Measurements from ENCODE around the gene MCEE.

MCEE gene

GRCh38 chr2:71130905-71131244 is 846 bp upstream of the MCEE start:
- peaks cover 23% of the 10 kb centered on the region for H3K36me3 Mint-ChIP-seq (ENCODE audit: low read depth)
- no peak for DNase-seq
- H3K9me3 Mint-ChIP-seq: no peaks in the 10 kb centered on the region

DNA sequence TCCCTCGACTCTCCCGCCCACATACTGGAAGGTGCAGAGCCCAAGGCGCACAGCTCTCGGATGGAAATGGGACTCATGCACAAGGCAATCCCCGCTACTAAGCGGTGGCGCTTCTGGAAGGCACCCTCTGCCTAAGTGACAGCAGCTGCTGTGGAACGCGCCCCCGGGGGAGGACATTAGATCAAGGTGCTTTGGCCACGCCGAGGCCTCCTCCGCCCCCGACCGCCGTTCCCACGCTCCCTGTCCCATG is 202 bp downstream of the MCEE start:
- no peak overlapping the region for H3K27ac Mint-ChIP-seq
- DNase-seq: no peak

More at GRCh38 chr2:71130905-71131244, 846 bp upstream of the MCEE start:
- Mint-ChIP-seq H3K27ac (no peak overlapping the region), H3K4me3 (no peak overlapping the region), H3K4me1 (peaks cover 21% of the 10 kb centered on the region), H3K27me3 (ENCODE audit: low read depth, poor library complexity) (no peaks in the 10 kb centered on the region)
- TF ChIP-seq CTCF (IDR thresholded peaks at IDR 0.05): no peak

GRCh38 chr2:71129114-71129901 is 721 bp downstream of the MCEE start:
- no peaks in the 10 kb centered on the region for H3K27me3 Mint-ChIP-seq (ENCODE audit: low read depth, poor library complexity)
- H3K36me3 Mint-ChIP-seq (ENCODE audit: low read depth): peaks cover 21% of the 10 kb centered on the region
- H3K27ac Mint-ChIP-seq: peak overlapping the region; percentile 91
- no peak for DNase-seq
- no peaks in the 10 kb centered on the region for H3K9me3 Mint-ChIP-seq
- TF ChIP-seq CTCF (IDR thresholded peaks at IDR 0.05): no peak
- H3K4me3 Mint-ChIP-seq: no peak overlapping the region
- peaks cover 21% of the 10 kb centered on the region for H3K4me1 Mint-ChIP-seq

More for the DNA sequence above, 202 bp downstream of the MCEE start:
- Mint-ChIP-seq H3K36me3 (ENCODE audit: low read depth) (peaks cover 24% of the 10 kb centered on the region), H3K4me1 (peaks cover 21% of the 10 kb centered on the region), H3K9me3 (no peaks in the 10 kb centered on the region), H3K27me3 (ENCODE audit: low read depth, poor library complexity) (no peaks in the 10 kb centered on the region), H3K4me3 (no peak overlapping the region)
- no peak for TF ChIP-seq CTCF (IDR thresholded peaks at IDR 0.05)

- H3K4me1 Mint-ChIP-seq: peaks cover 21% of the 10 kb centered on the region
- TF ChIP-seq CTCF (IDR thresholded peaks at IDR 0.05): no peak
- no peak overlapping the region for H3K27ac Mint-ChIP-seq
- peaks cover 10% of the 10 kb centered on the region for H3K9me3 Mint-ChIP-seq
- H3K27me3 Mint-ChIP-seq (ENCODE audit: low read depth, poor library complexity): no peaks in the 10 kb centered on the region
- H3K4me3 Mint-ChIP-seq: no peak overlapping the region
- H3K36me3 Mint-ChIP-seq (ENCODE audit: low read depth): peaks cover 39% of the 10 kb centered on the region
- DNase-seq: no peak
Measured at GRCh38 chr2:71126957-71127356, 3.1 kb downstream of the MCEE start.

GRCh38 chr2:71125506-71126294 is 4.3 kb downstream of the MCEE start:
- Mint-ChIP-seq H3K9me3 (peaks cover 10% of the 10 kb centered on the region), H3K27me3 (ENCODE audit: low read depth, poor library complexity) (no peaks in the 10 kb centered on the region), H3K27ac (no peak overlapping the region), H3K4me3 (no peak overlapping the region), H3K4me1 (peaks cover 21% of the 10 kb centered on the region), H3K36me3 (ENCODE audit: low read depth) (peaks cover 47% of the 10 kb centered on the region)
- DNase-seq: no peak
- no peak for TF ChIP-seq CTCF (IDR thresholded peaks at IDR 0.05)
